BJ (cell line): Measurements from ENCODE around the gene PTPN21. TPM values are rescaled to one million over a fixed set of nuclear protein-coding genes. Genes with fewer than 3 reads are reported as not detected.
"Not testable (repeated sequence)": the region's sequence is repeated elsewhere in the genome, so short reads cannot be mapped to it uniquely, and the experiment has no call there.

ENCODE experiments used
- CTCF ChIA-PET: fragments of 350-600 bp; formaldehyde crosslinking; extraction: SDS; loops from one replicate; lab custom pipeline; 2021; ENCODE audit warnings: antibody characterized with exemption, inconsistent platforms; lab: Yijun Ruan, JAX
- POLR2A ChIA-PET: fragments of 300-600 bp; sonication (Branson Sonifier 250); formaldehyde crosslinking; extraction: SDS; loops from one replicate; lab custom pipeline; 2021; ENCODE audit warnings: antibody characterized with exemption; lab: Charles Lee
- DNase-seq: peaks from one replicate; pipeline ENCODE4 v3.0.0-alpha.2; 2011; ENCODE audit warnings: low read depth
- H3K27me3 ChIP-seq: 2 replicates; pipeline ENCODE4 v1.6.0; 2011; ENCODE audit warnings: low read length; ENCODE audit not compliant: control insufficient read depth, insufficient read depth
- H3K36me3 ChIP-seq: 2 replicates; pipeline ENCODE4 v1.5.1; 2011; ENCODE audit warnings: low read length; ENCODE audit not compliant: control insufficient read depth, insufficient read depth
- H3K4me3 ChIP-seq: 2 replicates; pipeline ENCODE4 v1.5.1; 2011; ENCODE audit warnings: low read depth, mild to moderate bottlenecking, control low read depth, low read length
- polyA plus RNA-seq: library from polyadenylated mRNA; depleted of rRNA; stranded (reverse); fragments of >200 nt; gene quantifications from 2 replicates; pipeline ENCODE4 v1.2.3, GENCODE V29; 2011
- TF ChIP-seq, protein P1 (sequence below): IDR thresholded peaks from 2 replicates; pipeline ENCODE4 v1.5.1; 2011; ENCODE audit warnings: low read depth, mild to moderate bottlenecking, control low read depth, inconsistent platforms, low read length, moderate library complexity; ENCODE audit not compliant: insufficient read depth

PTPN21 gene
- polyA plus RNA-seq, 1 experiment: 9.1 TPM

DNA sequence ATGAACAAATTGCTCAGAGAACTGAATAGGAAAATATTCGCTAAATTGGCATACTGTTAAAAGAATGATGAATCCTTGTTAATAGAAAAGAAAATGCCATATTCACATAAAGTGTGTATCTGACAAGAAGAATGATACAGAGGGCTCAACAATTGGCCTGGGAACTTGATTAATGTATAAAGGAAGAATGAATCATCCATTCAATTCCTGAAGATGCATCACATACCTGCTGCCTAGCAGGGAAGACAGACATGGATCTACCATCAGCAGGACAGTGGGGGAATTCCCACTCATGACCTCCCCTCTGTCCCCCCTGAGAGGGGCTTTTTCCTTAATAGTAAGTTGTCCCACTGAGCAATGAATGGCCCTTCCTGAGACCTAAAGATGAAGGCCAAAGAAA is 13.5 kb downstream of the PTPN21 start:
- TF ChIP-seq, protein P1, sequence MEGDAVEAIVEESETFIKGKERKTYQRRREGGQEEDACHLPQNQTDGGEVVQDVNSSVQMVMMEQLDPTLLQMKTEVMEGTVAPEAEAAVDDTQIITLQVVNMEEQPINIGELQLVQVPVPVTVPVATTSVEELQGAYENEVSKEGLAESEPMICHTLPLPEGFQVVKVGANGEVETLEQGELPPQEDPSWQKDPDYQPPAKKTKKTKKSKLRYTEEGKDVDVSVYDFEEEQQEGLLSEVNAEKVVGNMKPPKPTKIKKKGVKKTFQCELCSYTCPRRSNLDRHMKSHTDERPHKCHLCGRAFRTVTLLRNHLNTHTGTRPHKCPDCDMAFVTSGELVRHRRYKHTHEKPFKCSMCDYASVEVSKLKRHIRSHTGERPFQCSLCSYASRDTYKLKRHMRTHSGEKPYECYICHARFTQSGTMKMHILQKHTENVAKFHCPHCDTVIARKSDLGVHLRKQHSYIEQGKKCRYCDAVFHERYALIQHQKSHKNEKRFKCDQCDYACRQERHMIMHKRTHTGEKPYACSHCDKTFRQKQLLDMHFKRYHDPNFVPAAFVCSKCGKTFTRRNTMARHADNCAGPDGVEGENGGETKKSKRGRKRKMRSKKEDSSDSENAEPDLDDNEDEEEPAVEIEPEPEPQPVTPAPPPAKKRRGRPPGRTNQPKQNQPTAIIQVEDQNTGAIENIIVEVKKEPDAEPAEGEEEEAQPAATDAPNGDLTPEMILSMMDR: no peak
- ChIA-PET POLR2A (interaction anchor here (0.6 kb wide), 1 partner anchor 571 kb away, joined by 3 read pairs; no protein-coding TSS in a partner anchor), CTCF (no interaction called here)
- Histone ChIP-seq H3K27me3 (no peaks in the 10 kb centered on the region), H3K4me3 (no peak overlapping the region), H3K36me3 (peaks cover 2% of the 10 kb centered on the region)
- no peak for DNase-seq

GRCh38 chr14:88535813-88536212 is 19.0 kb downstream of the PTPN21 start:
- Histone ChIP-seq H3K27me3 (no peaks in the 10 kb centered on the region), H3K36me3 (peaks cover 3% of the 10 kb centered on the region; the same call in 1 of the 2 replicates), H3K4me3 (no peak overlapping the region)
- ChIA-PET CTCF (interaction anchor here (1.1 to 1.2 kb wide), 2 partner anchors 12 to 132 kb away, joined by 3 read pairs; no protein-coding TSS in a partner anchor), POLR2A (no interaction called here)
- TF ChIP-seq, protein P1: no peak
- DNase-seq: no peak

DNA sequence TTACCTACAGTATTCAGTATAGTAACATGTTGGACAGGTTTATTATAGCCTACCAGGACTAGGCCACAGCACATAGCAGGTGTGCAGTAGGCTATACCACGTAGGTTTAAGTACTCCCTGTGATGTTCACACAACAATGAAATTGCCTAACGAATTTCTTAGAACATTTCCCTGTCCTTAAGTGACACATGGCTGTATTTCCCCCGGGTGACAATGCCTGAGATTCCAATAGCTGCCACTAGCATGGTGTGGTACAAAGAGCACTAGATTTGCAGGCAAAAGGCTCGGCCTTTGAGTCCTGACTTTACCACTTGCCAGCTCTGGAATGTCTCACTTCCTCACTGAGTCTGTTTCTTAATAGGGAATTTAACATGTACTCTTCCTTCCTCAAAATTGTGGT is 19.7 kb downstream of the PTPN21 start:
- no peak for DNase-seq
- TF ChIP-seq, protein P1: no peak
- Histone ChIP-seq H3K4me3 (no peak overlapping the region), H3K27me3 (no peaks in the 10 kb centered on the region), H3K36me3 (peaks cover 3% of the 10 kb centered on the region; the same call in 1 of the 2 replicates)
- POLR2A ChIA-PET: no interaction called here
- CTCF ChIA-PET: interaction anchor here (1.2 kb wide), 1 partner anchor 12 kb away, joined by 3 read pairs; no protein-coding TSS in a partner anchor

GRCh38 chr14:88533064-88533602 is 21.7 kb downstream of the PTPN21 start:
- DNase-seq: no peak
- Histone ChIP-seq H3K27me3 (no peaks in the 10 kb centered on the region), H3K4me3 (no peak overlapping the region), H3K36me3 (peaks cover 4% of the 10 kb centered on the region)
- CTCF ChIA-PET: no interaction called here
- POLR2A ChIA-PET: no interaction called here
- TF ChIP-seq, protein P1: no peak

GRCh38 chr14:88529889-88530288 is 24.9 kb downstream of the PTPN21 start:
- CTCF ChIA-PET, DNase-seq, POLR2A ChIA-PET, H3K36me3 ChIP-seq, H3K27me3 ChIP-seq, H3K4me3 ChIP-seq: not testable (repeated sequence)

DNA sequence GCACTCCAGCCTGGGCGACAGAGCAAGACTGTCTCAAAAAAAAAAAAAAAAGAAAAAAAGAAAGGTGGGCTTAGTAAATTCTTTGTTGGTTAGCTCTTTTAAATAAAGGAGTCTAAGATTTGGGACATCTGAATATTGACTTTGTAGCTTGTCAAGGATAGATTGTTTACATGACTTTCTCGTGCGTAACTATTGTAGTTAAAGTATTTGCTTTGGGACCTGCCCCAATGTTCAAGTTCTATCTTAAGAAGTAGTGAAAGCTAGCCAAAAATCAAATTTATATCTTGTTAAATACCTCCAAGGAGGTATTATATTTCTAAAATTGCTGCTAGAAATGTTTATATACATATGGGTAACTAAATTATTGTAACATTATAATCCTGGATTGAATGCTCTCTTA is 32.4 kb downstream of the PTPN21 start:
- Histone ChIP-seq H3K4me3 (no peak overlapping the region), H3K36me3 (no peaks in the 10 kb centered on the region), H3K27me3 (no peaks in the 10 kb centered on the region)
- TF ChIP-seq, protein P1: no peak
- ChIA-PET CTCF (no interaction called here), POLR2A (no interaction called here)
- DNase-seq: no peak
